ENCODE measurements around the gene MEIOSIN. TPM values are rescaled to one million over a fixed set of nuclear protein-coding genes. Genes with fewer than 3 reads are reported as not detected.
A peak's percentile ranks its signal among the peaks of the same experiment; 100 is the strongest.

MEIOSIN gene
- total and polyA plus RNA-seq, 2 of the 4 experiments (the other 2 are of a cell fraction), result not detected

DNA sequence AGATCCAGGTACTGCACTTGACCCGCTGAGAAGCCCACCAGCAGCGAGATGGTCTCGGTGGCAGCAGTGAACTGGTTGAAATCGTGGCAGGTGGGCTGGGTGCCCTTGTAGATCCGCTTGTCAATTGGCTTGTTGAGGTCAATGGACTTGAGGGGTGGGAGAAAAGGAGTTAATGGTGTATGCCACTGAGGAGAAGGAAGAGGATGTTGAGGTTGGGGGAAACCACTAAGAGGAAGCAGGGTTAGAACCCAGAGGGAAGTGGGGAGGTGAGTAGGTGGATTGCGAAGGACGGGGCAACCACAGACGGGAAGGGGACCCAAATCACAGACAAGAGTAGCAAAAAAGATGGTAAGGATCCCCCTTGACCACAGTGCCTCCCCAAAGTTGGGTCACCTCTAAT lies 57.7 kb downstream of the MEIOSIN start:
- Histone ChIP-seq H4K20me1 (ENCODE audit: insufficient read depth, low read length) (peaks cover 4% of the 10 kb centered on the region; the same call in 1 of the 2 replicates), H2BK120ac (ENCODE audit: low read depth, low read length) (no peak overlapping the region), H3K4me1 (ENCODE audit: control insufficient read depth, insufficient read depth, low read length) (peaks cover 6% of the 10 kb centered on the region), H3K9me3 (ENCODE audit: control insufficient read depth, insufficient read depth, low read length) (no peaks in the 10 kb centered on the region), H2BK20ac (ENCODE audit: low read depth, low read length) (no peak overlapping the region), H2BK5ac (ENCODE audit: low read depth, low read length, poor library complexity, severe bottlenecking) (no peak overlapping the region), H3K9me1 (ENCODE audit: insufficient read depth, low read length) (peaks cover 5% of the 10 kb centered on the region), H3K27ac (ENCODE audit: insufficient read depth, low read length) (no peak overlapping the region), H3K4me3 (ENCODE audit: insufficient read depth, low read depth, low read length) (no peak overlapping the region), H3K4ac (ENCODE audit: low read depth, low read length) (no peak overlapping the region), H2BK15ac (ENCODE audit: low read depth, low read length) (no peak overlapping the region), H4K5ac (ENCODE audit: low read depth, low read length) (no peak overlapping the region), H3K14ac (replicated peaks; ENCODE audit: low read depth, low read length) (no peak overlapping the region), H3K79me1 (ENCODE audit: low read depth in 1 of 2, low read length in 2 of 2) (peaks cover 13 to 56% of the 10 kb centered on the region in 2 experiments), H2AK5ac (ENCODE audit: low read depth, low read length) (no peak overlapping the region), H3K36me3 (ENCODE audit: control insufficient read depth, insufficient read depth, low read length) (peaks cover 37% of the 10 kb centered on the region), H4K8ac (ENCODE audit: low read depth in 2 of 2, low read length in 2 of 2) (no peak overlapping the region), H3K4me2 (ENCODE audit: low read depth, low read length) (peak overlapping the region; percentile 98; the same call in 1 of the 2 replicates), H3K9ac (ENCODE audit: low read depth, low read length) (no peak overlapping the region), H3K56ac (ENCODE audit: extremely low read depth, insufficient read depth, low read length) (no peak overlapping the region), H3K18ac (ENCODE audit: low read depth, low read length) (no peak overlapping the region), H3K27me3 (ENCODE audit: control insufficient read depth, insufficient read depth, low read length) (no peaks in the 10 kb centered on the region), H2AK9ac (replicated peaks; ENCODE audit: low read depth, low read length, poor library complexity) (peak overlapping the region; percentile 47), H2AFZ (replicated peaks; ENCODE audit: low read length, poor library complexity) (no peak overlapping the region), H3K23ac (ENCODE audit: low read depth, low read length) (peak overlapping the region; percentile 14), H4K91ac (ENCODE audit: insufficient read depth, low read depth, low read length) (no peak overlapping the region)
- intact Hi-C loops (cut with micrococcal nuclease) (no loop called here), dilution Hi-C loops (cut with HindIII; ENCODE audit: low sequenced_read_pairs, unreplicated experiment) (no loop called here), in situ Hi-C loops (cut with MboI; ENCODE audit: low sequenced_read_pairs) (no loop called here)
- DNase-seq, result no peak
- 95% methylated on average over 5 of the region's 8 CpGs; no CpG with 5 or more reads in 1 of the 2 experiments for WGBS, 2 experiments (ENCODE audit: extremely low coverage in 2 of 2, insufficient read length in 1 of 2)
- ChIA-PET CTCF (no interaction called here), POLR2A (ENCODE audit: unreplicated experiment) (no interaction called here)
- BruUV-seq (replicated peaks), result no TSS peak
- TF ChIP-seq CHD1 (IDR thresholded peaks at IDR 0.05; ENCODE audit: low read depth, low read length), result no peak
- no peak for ATAC-seq (ENCODE audit: low read depth)
